Gastrocnemius medialis (tissue), 4 donors: ENCODE results near the gene FTCD. TPM values are rescaled to one million over a fixed set of nuclear protein-coding genes. Genes with fewer than 3 reads are reported as not detected.
A peak's percentile ranks its signal among the peaks of the same experiment; 100 is the strongest.

ENCODE experiments used
- ATAC-seq, 2 donors: fragments of 150-250 bp; one replicate each; pipeline ENCODE4 v1.9.1; 2016
- DNase-seq, 2 donors: peaks; one replicate each; pipeline ENCODE4 v3.0.0-alpha.2; 2019
- H3K27ac ChIP-seq, 4 donors: fragments of 200-600 bp; sonication (generic); 1 replicate in 1 of 4; 2 replicates in 3 of 4; pipeline ENCODE4 v1.5.1; 2016 to 2018; ENCODE audit warnings: mild to moderate bottlenecking in 2 of 4, moderate library complexity in 1 of 4
- H3K27me3 ChIP-seq, 3 donors: fragments of 200-600 bp; sonication (generic) in 2 of 3; 1 replicate in 1 of 3; 2 replicates in 2 of 3; pipeline versions ENCODE4 v1.5.1 to v1.6.0; 2016 to 2019; ENCODE audit warnings: mild to moderate bottlenecking in 1 of 3, moderate library complexity in 1 of 3
- H3K36me3 ChIP-seq, 2 donors: fragments of 200-600 bp; sonication (generic) in 1 of 2; one replicate each; pipeline ENCODE4 v1.5.1; 2017 to 2018
- H3K4me1 ChIP-seq, 2 donors: fragments of 200-600 bp; sonication (generic) in 1 of 2; one replicate each; pipeline ENCODE4 v1.5.1; 2016 to 2017; ENCODE audit warnings: mild to moderate bottlenecking in 2 of 2
- H3K4me3 ChIP-seq, 4 donors: fragments of 200-600 bp; sonication (generic) in 3 of 4; 1 replicate in 1 of 4; 2 replicates in 3 of 4; pipeline ENCODE4 v1.5.1; 2016 to 2019; ENCODE audit warnings: mild to moderate bottlenecking in 2 of 4
- H3K9me3 ChIP-seq, 3 donors: fragments of 200-600 bp; sonication (generic) in 2 of 3; 1 replicate in 1 of 3; 2 replicates in 2 of 3; pipeline ENCODE4 v1.5.1; 2016 to 2019
- POLR2A ChIP-seq, 2 donors: fragments of 450-650 bp; IDR thresholded peaks; one replicate each; pipeline ENCODE4 v1.6.1; 2017; ENCODE audit warnings: antibody characterized with exemption in 2 of 2, mild to moderate bottlenecking in 2 of 2, moderate library complexity in 2 of 2
- in situ Hi-C, 4 donors: fragments of 200-750 bp; cut with MboI; loops; one replicate each; pipeline versions ENCODE4 v1.15.0 to v1.8.0; 2017; ENCODE audit warnings: low sequenced_read_pairs in 4 of 4
- intact Hi-C: fragments of 100-400 bp; cut with DNase I; formaldehyde crosslinking; loops from one replicate; pipeline ENCODE4 v1.15.1; 2023; ENCODE audit warnings: low total_unique reads
- total RNA-seq, 4 donors: library from RNA; depleted of rRNA; stranded (reverse); fragments of >200 nt; gene quantifications; one replicate each; pipeline versions ENCODE4 v1.1.0 to v1.2.3, GENCODE V29; 2016
- TF ChIP-seq, protein P1 (sequence below), 5 experiments: fragments of 450-650 bp in 3 of 5; fragments of 200-600 bp in 2 of 5; sonication (generic) in 2 of 5; IDR thresholded peaks in 4 of 5; conservative IDR thresholded peaks in 1 of 5; 1 replicate in 4 of 5; 2 replicates in 1 of 5; pipeline ENCODE4 v1.5.1; 2016 to 2019; ENCODE audit warnings: antibody characterized with exemption in 5 of 5, mild to moderate bottlenecking in 3 of 5, moderate library complexity in 3 of 5

Gene FTCD
- total RNA-seq, 4 donors from 2014 or later = 0.33 to 0.95 TPM; not detected in 2

GRCh38 chr21:46095814-46096595 lies 59.4 kb downstream of the FTCD start:
- DNase-seq = peak in 1 of 2 donors; percentile 10
- Histone ChIP-seq H3K4me3 (no peak overlapping the region), H3K27ac (no peak overlapping the region), H3K9me3 (no peaks in the 10 kb centered on the region), H3K27me3 (peaks cover 20 to 35% (median 21%) of the 10 kb centered on the region in 3 donors), H3K36me3 (no peaks in the 10 kb centered on the region), H3K4me1 (no peaks in the 10 kb centered on the region)
- intact Hi-C loops (no loop called here), in situ Hi-C loops (no loop called here)
- TF ChIP-seq, protein P1, sequence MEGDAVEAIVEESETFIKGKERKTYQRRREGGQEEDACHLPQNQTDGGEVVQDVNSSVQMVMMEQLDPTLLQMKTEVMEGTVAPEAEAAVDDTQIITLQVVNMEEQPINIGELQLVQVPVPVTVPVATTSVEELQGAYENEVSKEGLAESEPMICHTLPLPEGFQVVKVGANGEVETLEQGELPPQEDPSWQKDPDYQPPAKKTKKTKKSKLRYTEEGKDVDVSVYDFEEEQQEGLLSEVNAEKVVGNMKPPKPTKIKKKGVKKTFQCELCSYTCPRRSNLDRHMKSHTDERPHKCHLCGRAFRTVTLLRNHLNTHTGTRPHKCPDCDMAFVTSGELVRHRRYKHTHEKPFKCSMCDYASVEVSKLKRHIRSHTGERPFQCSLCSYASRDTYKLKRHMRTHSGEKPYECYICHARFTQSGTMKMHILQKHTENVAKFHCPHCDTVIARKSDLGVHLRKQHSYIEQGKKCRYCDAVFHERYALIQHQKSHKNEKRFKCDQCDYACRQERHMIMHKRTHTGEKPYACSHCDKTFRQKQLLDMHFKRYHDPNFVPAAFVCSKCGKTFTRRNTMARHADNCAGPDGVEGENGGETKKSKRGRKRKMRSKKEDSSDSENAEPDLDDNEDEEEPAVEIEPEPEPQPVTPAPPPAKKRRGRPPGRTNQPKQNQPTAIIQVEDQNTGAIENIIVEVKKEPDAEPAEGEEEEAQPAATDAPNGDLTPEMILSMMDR (IDR thresholded peaks at IDR 0.05 in 4 of 5, conservative IDR thresholded peaks at IDR 0.05 in 1 of 5) = no peak
- TF ChIP-seq POLR2A (IDR thresholded peaks at IDR 0.05) = no peak
- no peak for ATAC-seq

GRCh38 chr21:46095083-46095719 lies 60.2 kb downstream of the FTCD start:
- no peak overlapping the region for H3K27ac ChIP-seq
- intact Hi-C loops = no loop called here

DNA sequence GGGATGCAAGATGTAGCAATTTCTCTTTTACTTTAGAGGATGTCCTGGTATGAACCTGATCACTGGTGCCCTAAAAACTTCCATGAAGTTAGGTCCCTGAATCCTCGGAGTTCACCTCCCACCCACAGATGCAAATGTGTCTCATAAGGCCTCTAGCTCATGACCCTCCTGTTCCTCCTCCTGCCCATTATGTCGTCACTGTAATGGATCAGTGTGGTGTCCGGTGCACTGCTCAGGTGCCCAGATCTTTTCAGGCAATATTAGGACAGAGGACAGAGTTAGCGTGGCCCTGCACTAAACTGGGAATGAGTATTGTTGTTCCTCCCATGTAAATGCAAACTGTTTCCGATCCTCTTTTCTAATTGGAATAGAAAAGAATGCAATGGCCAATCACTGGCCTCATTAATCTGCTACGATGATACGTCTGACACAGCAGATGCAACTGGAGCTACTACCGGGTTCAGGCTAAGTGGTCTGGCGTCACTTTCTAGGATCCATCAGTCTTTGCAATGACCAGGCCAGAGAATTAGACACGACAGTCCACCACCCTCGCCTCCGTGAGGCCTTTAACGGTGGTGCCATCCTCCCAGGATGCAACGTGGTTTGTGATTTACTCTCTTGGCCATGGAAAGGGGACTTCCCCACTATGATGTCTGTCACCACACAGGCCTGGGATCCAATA lies 60.8 kb downstream of the FTCD start:
- ATAC-seq (no peak), DNase-seq (no peak)
- Histone ChIP-seq H3K36me3 (no peaks in the 10 kb centered on the region), H3K27ac (no peak overlapping the region), H3K4me1 (no peaks in the 10 kb centered on the region), H3K27me3 (peaks cover 9 to 23% (median 14%) of the 10 kb centered on the region in 3 donors), H3K9me3 (no peaks in the 10 kb centered on the region), H3K4me3 (no peak overlapping the region)
- TF ChIP-seq, protein P1 (IDR thresholded peaks at IDR 0.05 in 4 of 5, conservative IDR thresholded peaks at IDR 0.05 in 1 of 5) = no peak
- no peak for TF ChIP-seq POLR2A (IDR thresholded peaks at IDR 0.05)
- intact Hi-C loops = no loop called here
- in situ Hi-C loops = no loop called here

More at GRCh38 chr21:46095083-46095719, 60.2 kb downstream of the FTCD start:
- Histone ChIP-seq H3K9me3 (no peaks in the 10 kb centered on the region), H3K36me3 (no peaks in the 10 kb centered on the region), H3K4me3 (no peak overlapping the region), H3K4me1 (no peaks in the 10 kb centered on the region), H3K27me3 (peaks cover 12 to 27% (median 20%) of the 10 kb centered on the region in 3 donors)
- TF ChIP-seq POLR2A (IDR thresholded peaks at IDR 0.05) = no peak
- TF ChIP-seq, protein P1 (IDR thresholded peaks at IDR 0.05 in 4 of 5, conservative IDR thresholded peaks at IDR 0.05 in 1 of 5) = no peak
- DNase-seq = no peak
- in situ Hi-C loops = no loop called here
- ATAC-seq = no peak

DNA sequence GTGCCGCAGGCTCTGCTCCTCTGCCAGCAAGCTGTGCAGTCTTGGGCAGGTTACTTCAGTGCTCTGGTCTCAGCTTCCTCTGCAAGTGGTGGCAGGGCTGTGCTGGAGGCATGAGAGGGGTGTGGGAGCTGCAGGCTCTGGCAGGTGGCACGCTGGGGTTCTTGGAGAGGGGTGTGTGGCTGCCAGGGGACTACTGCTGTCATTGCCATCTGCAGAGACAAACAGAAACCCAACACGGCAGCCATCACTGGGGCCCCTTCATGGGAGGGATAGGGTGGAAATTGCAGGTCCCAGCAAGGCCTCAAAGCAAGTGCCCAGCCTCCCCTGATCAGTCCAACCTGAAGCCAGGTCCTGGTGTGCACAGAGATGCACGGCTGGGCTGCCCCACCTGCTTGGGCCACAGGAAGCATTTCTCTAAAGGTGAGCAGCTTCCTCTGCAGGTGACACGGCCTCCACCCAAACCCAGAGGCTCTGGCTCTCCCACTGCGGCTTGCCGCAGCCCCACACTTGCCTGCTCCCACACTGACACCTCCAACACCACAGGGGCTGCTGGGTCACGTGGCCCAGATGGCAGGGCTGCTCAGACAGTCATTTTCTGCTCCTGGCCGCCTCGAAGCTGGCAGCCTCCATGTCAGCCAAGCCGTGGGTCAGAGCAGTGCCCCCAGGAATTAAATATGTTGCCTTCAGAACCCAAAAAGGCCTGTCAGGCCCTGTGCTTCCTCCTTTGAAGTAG lies 61.5 kb downstream of the FTCD start:
- no peak overlapping the region for H3K27ac ChIP-seq
- TF ChIP-seq, protein P1 (IDR thresholded peaks at IDR 0.05 in 4 of 5, conservative IDR thresholded peaks at IDR 0.05 in 1 of 5) = no peak
- no peak for TF ChIP-seq POLR2A (IDR thresholded peaks at IDR 0.05)
- DNase-seq (no peak), ATAC-seq (no peak)
- in situ Hi-C loops (no loop called here), intact Hi-C loops (no loop called here)
- no peaks in the 10 kb centered on the region for H3K36me3 ChIP-seq
- H3K9me3 ChIP-seq = no peaks in the 10 kb centered on the region
- H3K4me1 ChIP-seq = no peaks in the 10 kb centered on the region
- no peak overlapping the region for H3K4me3 ChIP-seq
- peaks cover 7 to 18% (median 9%) of the 10 kb centered on the region in 3 donors for H3K27me3 ChIP-seq
